ENCODE measurements around the gene LUM. TPM values are rescaled to one million over a fixed set of nuclear protein-coding genes. Genes with fewer than 3 reads are reported as not detected.

Gene LUM
- total and polyA plus RNA-seq, 2 donors (not counting 3 experiments of a cell fraction or from before 2014, with no cell fraction given), result 0.29 to 1.9 TPM

GRCh38 chr12:91098941-91099340 is 12.4 kb downstream of the LUM start:
- no peaks in the 10 kb centered on the region for H3K79me2 ChIP-seq (ENCODE audit: control insufficient read depth, insufficient read depth, low read length)
- no peak overlapping the region for H3K4me3 ChIP-seq (replicated peaks in 1 of 3; ENCODE audit: insufficient read depth in 1 of 3, low read depth in 1 of 3, low read length in 3 of 3)
- no TSS peak for BruUV-seq (replicated peaks)
- POLR2A ChIA-PET, result no interaction called here
- no peak overlapping the region for H3K27ac ChIP-seq (ENCODE audit: insufficient read depth, low read depth, low read length)
- dilution Hi-C loops (cut with MboI; ENCODE audit: extremely low pct_ligation_motif_present, low sequenced_read_pairs) (no loop called here), intact Hi-C loops (cut with micrococcal nuclease) (no loop called here)
- no peak for TF ChIP-seq POLR2A (IDR thresholded peaks at IDR 0.05; ENCODE audit: low read depth, low read length)
- TF ChIP-seq JUN (IDR thresholded peaks at IDR 0.05; ENCODE audit: borderline replicate concordance, insufficient read depth, insufficient read length, low read depth), result no peak
- no peak for TF ChIP-seq GATA2 (IDR thresholded peaks at IDR 0.05; ENCODE audit: insufficient read depth, insufficient read length, low read depth, low read length)
- no peak for TF ChIP-seq MAX (IDR thresholded peaks at IDR 0.05; ENCODE audit: insufficient read depth, insufficient read length)
- no peak for TF ChIP-seq CTCF (IDR thresholded peaks at IDR 0.05; ENCODE audit: extremely low read depth in 1 of 2, insufficient read depth in 1 of 2, low read depth in 1 of 2, low read length in 2 of 2)
- no peak for TF ChIP-seq FOS (IDR thresholded peaks at IDR 0.05; ENCODE audit: borderline replicate concordance, insufficient read depth, low read length)
- no peaks in the 10 kb centered on the region for H3K9me1 ChIP-seq (replicated peaks; ENCODE audit: control insufficient read depth, extremely low read depth, insufficient read depth, low read length)
- H3K36me3 ChIP-seq (ENCODE audit: control insufficient read depth in 2 of 2, extremely low read depth in 1 of 2, insufficient read depth in 2 of 2, low read length in 2 of 2), result no peaks in the 10 kb centered on the region
- CTCF ChIA-PET, result interaction anchor here (1.3 to 2.6 kb wide), 3 partner anchors 10 to 14 kb away, joined by 3 to 14 read pairs (median 3); no protein-coding TSS in a partner anchor
- DNase-seq (ENCODE audit: low read depth, low spot score), result no peak
- FAIRE-seq, result no peak
- H2AFZ ChIP-seq (ENCODE audit: low read depth, low read length), result peak overlapping the region; percentile 51
- H3K4me1 ChIP-seq (ENCODE audit: control insufficient read depth, extremely low read depth, insufficient read depth, low read length), result no peaks in the 10 kb centered on the region
- no peaks in the 10 kb centered on the region for H3K27me3 ChIP-seq (ENCODE audit: control insufficient read depth in 2 of 2, insufficient read depth in 2 of 2, low read length in 2 of 2)
- no peak overlapping the region for H3K9ac ChIP-seq (replicated peaks; ENCODE audit: extremely low read depth, insufficient read depth, low read length)
- no peaks in the 10 kb centered on the region for H3K9me3 ChIP-seq (replicated peaks; ENCODE audit: control insufficient read depth, insufficient read depth, low read length)
- no peak overlapping the region for H3K4me2 ChIP-seq (ENCODE audit: insufficient read depth, low read length)
- H4K20me1 ChIP-seq (replicated peaks; ENCODE audit: control insufficient read depth, extremely low read depth, insufficient read depth, low read length), result no peaks in the 10 kb centered on the region

All from endothelial cell of umbilical vein (primary cell).